Adrenal gland (tissue), 12 donors: ENCODE results near the gene LRRC4C. TPM values are rescaled to one million over a fixed set of nuclear protein-coding genes. Genes with fewer than 3 reads are reported as not detected.

Experiments
- DNase-seq, 7 donors: peaks; one replicate each; pipeline ENCODE4 v3.0.0-alpha.2; 2019 to 2020
- H3K27ac ChIP-seq, 5 donors: fragments of 200-600 bp; sonication (generic) in 4 of 5; 1 replicate in 3 of 5; 2 replicates in 2 of 5; pipeline versions ENCODE4 v1.5.1 to v1.8.0; 2016 to 2020; ENCODE audit warnings: mild to moderate bottlenecking in 1 of 5
- H3K27me3 ChIP-seq: fragments of 200-600 bp; 2 replicates; pipeline ENCODE4 v1.8.0; 2021
- H3K36me3 ChIP-seq, 2 donors: fragments of 200-600 bp; replicated peaks in 1 of 2; 1 replicate in 1 of 2; 2 replicates in 1 of 2; pipeline versions ENCODE4 v1.5.1 to v1.8.0; 2018 to 2022
- H3K4me1 ChIP-seq, 2 donors: fragments of 200-600 bp; replicated peaks in 1 of 2; 1 replicate in 1 of 2; 2 replicates in 1 of 2; pipeline versions ENCODE4 v1.5.1 to v1.8.0; 2018 to 2021
- H3K4me3 ChIP-seq, 4 donors: fragments of 200-600 bp; sonication (generic) in 3 of 4; one replicate each; pipeline ENCODE4 v1.5.1; 2016 to 2018
- H3K9me3 ChIP-seq, 3 donors: fragments of 200-600 bp; sonication (generic) in 1 of 3; replicated peaks in 1 of 3; 1 replicate in 2 of 3; 2 replicates in 1 of 3; pipeline versions ENCODE4 v1.5.1 to v1.8.0; 2016 to 2021
- CTCF ChIP-seq, 6 experiments: fragments of 450-650 bp in 4 of 6; fragments of 200-600 bp in 2 of 6; sonication (generic) in 1 of 6; IDR thresholded peaks; 1 replicate in 5 of 6; 2 replicates in 1 of 6; pipeline versions ENCODE4 v1.5.1 to v1.8.0; 2016 to 2021; ENCODE audit warnings: antibody characterized with exemption in 6 of 6, mild to moderate bottlenecking in 2 of 6, moderate library complexity in 1 of 6
- POLR2A ChIP-seq, 2 donors: fragments of 450-650 bp; IDR thresholded peaks; one replicate each; pipeline ENCODE4 v1.6.1; 2017; ENCODE audit warnings: antibody characterized with exemption in 2 of 2, mild to moderate bottlenecking in 2 of 2, moderate library complexity in 1 of 2
- whole genome bisulfite sequencing, 4 donors: extraction: QIAGEN DNeasy Blood & Tissue Kit in 2 of 4; methylation state at CpG; one replicate each; pipeline versions ENCODE4 v1.1.5 to v1.1.7; 2013 to 2017; 5-methylcytosine and 5-hydroxymethylcytosine counted together
- intact Hi-C, 2 donors: fragments of 100-400 bp; cut with DNase I; formaldehyde crosslinking; loops; one replicate each; pipeline versions ENCODE4 v1.14.1 to v1.15.0; 2022 to 2023
- polyA plus RNA-seq, 3 donors: library from polyadenylated mRNA; stranded (reverse); fragments of 200-250 nt in 2 of 3; fragments of 350-450 nt in 1 of 3; fragmentation: Illumina TruSeq in 1 of 3; extraction: RNeasy Lipid Tissue Mini Kit (QIAGEN cat#74804) in 1 of 3; gene quantifications; one replicate each; pipeline ENCODE4 v1.2.3, GENCODE V29; 2013 to 2014
- total RNA-seq, 9 donors: library from RNA; depleted of rRNA in 4 of 9; stranded (reverse); fragments of >200 nt in 4 of 9; fragments of 120-200 nt in 1 of 9; fragmentation: NEBNext Ultra II Directional in 1 of 9; extraction: Animal tissue kit (Norgen Biotek cat#: 25700) in 1 of 9; gene quantifications; one replicate each; pipeline versions ENCODE4 v1.1.0 to v1.2.4, GENCODE V29; 2013 to 2023
- donor health status: healthy with polysubstance abuse.
- donor health status: Bipolar disorder and iron deficiency.
- donor health status: DM: yes; HTN: yes; CAD: no.
- donor health status: DM: no; HTN: no; CAD: no.
- donor health status: DM: no; HTN: no; CAD: no.
- donor health status: DM: yes; HTN: yes; CAD: no.

Gene LRRC4C
- total and polyA plus RNA-seq, 12 donors: 1.0 to 10.6 (median 5.5) TPM

GRCh38 chr11:41050791-41051190 lies 408.7 kb downstream of the LRRC4C start:
- Histone ChIP-seq H3K9me3 (no peaks in the 10 kb centered on the region), H3K27me3 (no peaks in the 10 kb centered on the region), H3K27ac (no peak overlapping the region), H3K36me3 (no peaks in the 10 kb centered on the region), H3K4me1 (no peaks in the 10 kb centered on the region), H3K4me3 (no peak overlapping the region)
- TF ChIP-seq CTCF (IDR thresholded peaks at IDR 0.05) (no peak), POLR2A (IDR thresholded peaks at IDR 0.05) (no peak)
- DNase-seq: no peak
- intact Hi-C loops: no loop called here

- H3K27me3 ChIP-seq: no peaks in the 10 kb centered on the region
- no peak overlapping the region for H3K27ac ChIP-seq
Observed at GRCh38 chr11:41047229-41047628, 412.2 kb downstream of the LRRC4C start.

GRCh38 chr11:41045266-41045665 lies 414.2 kb downstream of the LRRC4C start:
- intact Hi-C loops: no loop called here
- Histone ChIP-seq H3K27me3 (no peaks in the 10 kb centered on the region), H3K4me3 (no peak overlapping the region), H3K9me3 (no peaks in the 10 kb centered on the region), H3K36me3 (no peaks in the 10 kb centered on the region), H3K4me1 (no peaks in the 10 kb centered on the region), H3K27ac (no peak overlapping the region)
- TF ChIP-seq CTCF (IDR thresholded peaks at IDR 0.05): no peak
- no peak for TF ChIP-seq POLR2A (IDR thresholded peaks at IDR 0.05)
- DNase-seq: no peak
- WGBS, 4 donors: 84 to 92% (median 86%) methylated on average over 5 of the region's 5 CpGs

More at GRCh38 chr11:41047229-41047628, 412.2 kb downstream of the LRRC4C start:
- TF ChIP-seq POLR2A (IDR thresholded peaks at IDR 0.05): no peak
- H3K4me3 ChIP-seq: no peak overlapping the region
- no peaks in the 10 kb centered on the region for H3K4me1 ChIP-seq
- no peaks in the 10 kb centered on the region for H3K36me3 ChIP-seq
- no peaks in the 10 kb centered on the region for H3K9me3 ChIP-seq
- DNase-seq: no peak
- intact Hi-C loops: no loop called here

GRCh38 chr11:41044747-41045146 lies 414.7 kb downstream of the LRRC4C start:
- 69 to 80% (median 78%) methylated on average over 2 of the region's 2 CpGs for WGBS, 4 donors
- no peak for TF ChIP-seq POLR2A (IDR thresholded peaks at IDR 0.05)
- no peak for TF ChIP-seq CTCF (IDR thresholded peaks at IDR 0.05)
- no peaks in the 10 kb centered on the region for H3K9me3 ChIP-seq
- H3K4me1 ChIP-seq: no peaks in the 10 kb centered on the region
- H3K4me3 ChIP-seq: no peak overlapping the region
- H3K36me3 ChIP-seq: no peaks in the 10 kb centered on the region
- intact Hi-C loops: no loop called here
- no peaks in the 10 kb centered on the region for H3K27me3 ChIP-seq
- H3K27ac ChIP-seq: no peak overlapping the region
- DNase-seq: no peak

GRCh38 chr11:41042688-41043087 lies 416.8 kb downstream of the LRRC4C start:
- intact Hi-C loops: no loop called here
- Histone ChIP-seq H3K4me3 (no peak overlapping the region), H3K27me3 (no peaks in the 10 kb centered on the region), H3K36me3 (no peaks in the 10 kb centered on the region), H3K27ac (no peak overlapping the region), H3K9me3 (no peaks in the 10 kb centered on the region), H3K4me1 (no peaks in the 10 kb centered on the region)
- no peak for DNase-seq
- TF ChIP-seq CTCF (IDR thresholded peaks at IDR 0.05): no peak
- TF ChIP-seq POLR2A (IDR thresholded peaks at IDR 0.05): no peak
- WGBS, 4 donors: 71 to 83% (median 79%) methylated on average over 3 of the region's 3 CpGs
